ENCODE data around the gene SPATA1.
"Not testable (repeated sequence)": the region's sequence is repeated elsewhere in the genome, so short reads cannot be mapped to it uniquely, and the experiment has no call there.

SPATA1 gene

DNA sequence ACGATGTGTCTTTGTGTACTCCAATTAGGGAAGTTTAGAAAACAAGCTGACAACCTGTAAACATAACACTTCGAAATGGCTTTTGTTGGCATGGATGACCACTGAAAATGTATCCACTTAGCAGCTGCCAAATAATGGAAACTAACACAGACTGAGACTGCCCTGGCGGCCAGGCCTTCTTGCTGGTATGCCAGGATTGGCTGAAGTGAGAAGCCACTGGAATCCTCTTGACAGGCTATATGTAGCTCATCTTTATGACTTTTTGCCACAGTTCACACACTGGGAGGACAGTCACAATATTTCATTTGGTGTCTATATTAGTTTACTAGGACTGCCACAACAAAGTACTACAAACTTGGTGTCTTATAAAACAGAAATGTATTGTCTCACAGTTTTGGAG, 80.9 kb downstream of the SPATA1 start:
- no peak for DNase-seq (ENCODE audit: low read depth in 3 of 3)

DNA sequence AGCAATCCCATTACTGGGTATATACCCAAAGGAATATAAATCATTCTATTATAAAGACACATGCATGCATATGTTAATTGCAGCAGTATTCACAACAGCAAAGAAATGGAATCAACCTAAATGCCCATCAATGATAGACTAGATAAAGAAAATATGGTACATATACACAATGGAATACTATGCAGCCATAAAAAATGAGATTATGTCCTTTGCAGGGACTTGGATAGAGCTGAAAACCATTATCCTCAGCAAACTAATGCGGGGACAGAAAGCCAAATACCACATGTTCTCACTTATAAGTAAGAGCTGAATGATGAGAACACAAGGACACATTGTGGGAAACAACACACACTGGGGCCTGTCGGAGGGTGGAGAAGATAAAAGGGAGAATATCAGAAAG, 88.8 kb downstream of the SPATA1 start:
- not testable (repeated sequence) for DNase-seq (ENCODE audit: low read depth in 3 of 3)

DNA sequence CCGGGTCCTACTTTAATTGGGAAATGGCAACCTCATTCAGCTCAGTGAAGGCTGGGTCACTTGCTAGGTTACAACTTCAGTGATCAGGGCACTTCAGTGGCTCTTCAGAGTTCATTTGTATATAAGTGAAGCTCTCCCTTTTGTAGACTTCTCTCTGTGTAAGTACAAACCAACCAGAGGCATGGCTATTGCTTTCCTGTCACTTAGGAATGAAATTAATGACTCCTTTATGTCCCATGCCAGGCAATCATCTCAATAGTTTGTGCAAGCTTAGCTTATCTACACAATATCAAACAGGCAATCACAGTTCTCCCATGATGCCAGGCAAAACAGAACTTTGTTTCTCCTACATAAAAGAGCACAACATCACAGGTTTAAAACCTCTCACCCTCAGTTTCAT, 90.8 kb downstream of the SPATA1 start:
- DNase-seq (ENCODE audit: low read depth in 3 of 3) = no peak

DNA sequence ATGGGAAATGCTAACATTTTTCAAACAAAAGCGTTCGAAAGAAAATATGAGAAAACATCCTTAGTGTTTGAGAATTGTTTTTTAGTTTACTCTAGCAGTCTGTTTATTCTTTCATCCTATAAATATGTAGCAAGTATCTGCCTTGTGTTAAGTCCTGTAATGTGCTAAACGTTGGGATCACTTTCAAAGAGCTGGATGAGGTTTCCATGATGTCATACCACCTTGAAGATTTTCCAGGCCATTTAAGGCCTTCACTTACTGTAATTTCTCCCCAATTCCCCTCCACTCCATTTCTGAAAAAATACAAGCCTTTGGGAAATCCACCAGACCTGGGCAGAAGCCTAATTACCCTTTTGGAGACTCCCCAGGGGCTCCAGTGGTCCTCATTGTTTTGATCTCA, 92.2 kb downstream of the SPATA1 start:
- no peak for DNase-seq (ENCODE audit: low read depth in 3 of 3)

DNA sequence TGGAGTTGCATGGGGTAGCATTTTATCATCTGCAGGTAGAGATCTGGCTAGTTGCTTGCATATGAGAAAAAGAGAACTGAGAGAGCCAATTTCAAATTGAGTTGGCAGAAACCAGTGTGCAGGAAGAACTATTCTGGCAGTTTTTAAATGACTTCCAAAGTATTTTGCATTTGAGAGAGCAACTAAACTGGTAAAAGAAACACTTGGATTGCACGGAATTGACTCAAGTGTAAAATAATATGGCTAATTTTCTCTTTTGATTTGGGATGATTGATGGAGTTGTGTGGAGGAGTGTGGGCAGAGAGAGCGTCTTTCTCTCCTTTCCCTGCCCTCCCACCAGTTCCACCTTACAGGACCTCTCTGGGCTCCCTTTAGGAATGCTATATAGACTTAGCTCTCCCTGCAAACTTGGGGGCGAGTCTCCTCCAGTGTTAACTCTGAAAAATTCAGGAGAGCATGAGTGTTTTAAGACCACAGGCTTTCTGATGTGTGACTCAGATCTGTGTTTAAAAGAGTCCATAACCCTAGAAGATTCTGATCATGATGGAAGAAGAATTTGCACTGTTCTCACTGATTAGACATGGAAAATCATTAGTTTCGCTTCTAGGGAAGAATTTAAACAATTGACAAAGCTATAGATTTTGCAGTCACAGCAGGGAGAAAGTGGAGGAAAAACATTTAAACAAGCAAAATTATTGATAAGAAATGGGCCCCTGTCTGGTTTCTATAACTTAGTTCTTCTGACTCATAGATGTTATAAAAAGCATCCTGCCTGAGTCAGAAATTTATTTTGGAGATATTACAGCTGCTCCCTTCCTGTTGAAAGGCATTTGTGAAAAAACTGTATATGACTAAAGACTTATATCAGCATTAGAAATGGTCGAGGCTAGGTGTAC, 92.9 kb downstream of the SPATA1 start:
- no peak for DNase-seq (ENCODE audit: low read depth in 3 of 3)

DNA sequence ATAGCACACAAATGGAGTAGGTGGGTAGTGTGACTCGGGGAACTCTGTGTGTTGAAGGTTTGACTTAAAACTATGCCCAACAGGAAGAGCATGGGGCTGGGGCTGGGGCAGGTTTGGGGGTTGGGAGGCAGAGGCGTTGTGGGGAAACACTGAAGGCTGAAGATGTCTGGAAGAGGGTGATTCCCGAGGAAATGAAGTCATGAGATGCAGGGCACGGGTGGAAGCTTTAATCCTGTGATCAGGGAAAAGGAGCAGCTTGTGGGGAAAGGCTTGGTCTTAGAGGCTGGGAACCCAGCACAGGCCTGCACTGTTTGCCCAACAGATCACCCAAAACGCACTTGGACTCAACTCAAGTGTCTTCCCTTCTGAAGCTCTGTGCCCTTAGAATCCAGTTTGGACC, 94.6 kb downstream of the SPATA1 start:
- no peak for DNase-seq (ENCODE audit: low read depth in 3 of 3)

DNA sequence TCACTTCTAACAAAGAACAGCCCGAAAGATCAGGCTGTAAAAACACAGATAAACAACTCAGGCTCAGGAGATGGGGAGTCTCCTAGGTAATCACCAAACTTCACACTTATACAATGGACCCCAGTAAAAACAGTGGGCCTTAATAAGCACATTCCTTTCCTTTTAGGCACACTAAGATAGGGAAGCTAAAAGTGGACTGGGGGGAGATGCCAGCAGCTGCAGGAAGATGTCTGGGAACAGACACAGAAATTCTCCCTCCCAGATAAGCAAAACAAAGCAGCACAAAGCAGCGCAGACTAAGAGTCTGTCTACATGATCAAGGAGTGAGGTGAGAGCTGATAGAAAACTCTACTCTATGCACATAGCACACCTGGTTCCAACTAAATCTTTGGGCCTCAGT, 97.0 kb downstream of the SPATA1 start:
- DNase-seq (ENCODE audit: low read depth in 3 of 3) = no peak

DNA sequence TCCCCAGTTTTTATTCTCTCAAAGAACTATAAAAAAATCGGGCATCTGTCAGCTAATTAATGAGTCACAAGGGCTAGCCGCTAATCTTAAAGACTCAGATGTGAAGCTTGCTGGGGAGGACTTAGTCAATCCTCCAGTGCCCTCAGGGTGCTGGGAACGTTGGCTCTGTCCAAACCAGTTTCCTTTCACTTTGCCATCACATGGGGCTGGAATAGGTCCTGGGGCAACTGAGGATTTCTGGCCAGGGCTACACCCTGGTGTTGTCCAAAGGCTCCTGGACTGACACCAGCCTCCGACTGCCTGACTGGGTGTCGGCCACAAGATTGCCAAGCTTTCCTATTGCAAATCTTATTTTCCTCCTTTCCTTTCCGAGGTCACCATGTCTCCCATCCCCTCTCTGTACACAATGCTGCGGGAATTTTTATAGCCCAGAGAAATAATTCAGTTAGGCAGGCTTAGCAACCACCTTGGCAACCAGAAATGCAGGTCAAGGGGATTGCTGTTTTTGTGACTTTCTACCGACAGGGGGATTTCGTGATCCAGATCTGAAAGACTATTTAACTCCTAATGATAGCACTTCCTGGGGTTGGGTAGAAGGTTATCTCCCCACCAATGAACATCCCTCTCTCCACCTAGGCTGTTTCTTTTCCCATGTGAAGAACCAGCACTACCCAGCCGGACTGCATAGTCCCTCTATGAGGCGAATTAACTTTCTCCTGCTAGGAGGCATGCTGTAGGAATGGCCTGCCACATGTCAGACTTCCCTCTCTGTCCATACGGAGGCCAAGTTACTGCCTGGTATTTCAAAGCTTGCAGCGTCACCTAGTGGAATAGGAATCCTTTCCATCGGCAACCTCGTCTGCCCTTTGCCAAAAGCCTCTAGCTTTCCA, 98.0 kb downstream of the SPATA1 start:
- DNase-seq (ENCODE audit: low read depth in 3 of 3) = no peak

DNA sequence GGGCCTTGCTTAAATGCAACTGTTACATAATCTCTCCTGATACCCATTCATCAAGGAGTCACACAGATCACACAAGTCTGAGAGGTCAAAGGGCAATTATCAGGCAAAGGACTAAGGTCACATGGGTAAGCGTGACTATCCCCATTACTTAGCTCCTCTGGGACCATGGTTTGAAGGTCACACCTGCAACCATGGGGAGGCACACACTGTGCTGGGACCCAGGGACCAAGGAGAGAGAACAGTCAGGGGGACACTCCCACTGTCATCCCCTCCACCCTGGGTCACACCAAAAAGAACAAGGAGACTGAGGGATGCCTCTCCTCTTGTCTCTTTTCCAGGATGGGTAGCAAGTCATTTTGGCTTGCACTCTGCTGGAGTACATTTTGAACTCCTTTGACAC, 99.0 kb downstream of the SPATA1 start:
- no peak for DNase-seq (ENCODE audit: low read depth in 3 of 3)

DNA sequence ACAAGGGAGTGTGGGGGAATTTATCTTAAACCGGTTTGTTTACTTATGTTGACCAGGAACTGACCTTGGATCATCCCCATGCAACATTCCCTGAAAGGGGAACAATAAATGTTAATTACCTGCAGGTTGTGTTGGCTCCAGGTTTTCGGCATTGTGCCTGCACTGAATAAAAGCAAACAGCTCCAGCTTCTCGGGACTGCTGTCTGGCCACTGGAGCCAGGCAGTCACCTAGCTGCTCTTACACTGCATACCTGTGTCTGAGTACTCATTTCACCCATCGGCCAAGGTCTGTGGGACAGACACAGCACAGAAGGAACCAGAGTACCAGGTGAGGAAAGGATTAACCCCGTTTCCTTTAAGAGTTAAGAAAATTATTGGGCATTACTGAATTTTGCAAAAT, 100.8 kb downstream of the SPATA1 start:
- no peak for DNase-seq (ENCODE audit: low read depth in 3 of 3)

DNA sequence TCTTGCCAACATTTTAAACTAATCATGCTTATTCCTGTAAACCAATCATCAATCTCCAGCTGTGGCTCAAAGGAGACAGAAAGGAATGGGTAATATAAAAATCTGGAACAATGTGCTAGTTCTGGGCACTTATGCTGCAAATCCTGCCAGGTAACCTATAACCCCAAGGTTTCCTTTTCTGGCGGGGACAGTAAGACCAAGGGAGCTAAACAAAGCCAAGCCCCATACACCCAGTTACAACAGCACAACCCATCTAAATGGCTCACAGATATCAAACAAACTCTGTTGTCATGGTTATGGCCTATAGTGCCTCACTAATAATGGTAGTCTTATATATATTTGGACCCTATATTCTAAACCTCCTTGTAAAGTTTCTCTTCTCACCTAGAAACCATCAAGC, 104.9 kb downstream of the SPATA1 start:
- no peak for DNase-seq (ENCODE audit: low read depth in 3 of 3)

DNA sequence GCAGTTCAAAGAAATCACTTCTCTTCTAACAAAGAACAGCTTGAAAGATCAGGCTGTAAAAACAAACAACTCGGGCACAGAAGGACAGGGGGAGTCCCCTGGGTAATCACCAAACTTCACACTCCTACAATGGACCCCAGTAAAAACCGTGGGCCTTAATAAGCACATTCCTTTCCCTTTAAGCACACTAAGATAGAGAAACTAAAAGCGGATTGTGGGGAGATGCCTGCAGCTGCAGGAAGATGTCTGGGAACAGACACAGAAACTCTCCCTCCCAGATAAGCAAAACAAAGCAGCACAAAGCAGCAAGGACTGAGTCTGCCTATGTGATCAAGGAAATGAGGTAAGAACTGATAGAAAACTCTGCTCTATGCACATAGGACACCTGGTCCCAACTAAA, 105.6 kb downstream of the SPATA1 start:
- no peak for DNase-seq (ENCODE audit: low read depth in 3 of 3)

DNA sequence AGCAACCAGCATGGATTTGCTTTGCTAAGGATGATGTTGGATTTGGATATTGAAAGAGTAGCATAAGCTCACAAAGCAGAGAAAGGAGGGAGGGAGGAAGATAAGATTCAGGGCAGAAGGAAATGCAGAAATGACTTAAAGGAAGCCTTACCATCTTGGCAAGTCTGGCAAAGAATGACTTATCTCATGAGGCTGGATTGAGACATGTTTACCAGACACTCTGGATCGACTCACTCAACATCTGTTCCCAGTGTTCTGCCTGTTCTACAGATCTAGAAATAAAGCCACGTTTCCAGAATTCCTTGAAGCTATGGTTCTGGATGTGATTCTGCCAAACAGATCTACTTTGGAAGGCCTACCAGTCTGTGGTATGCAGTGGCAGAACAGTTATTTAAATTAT, 106.8 kb downstream of the SPATA1 start:
- no peak for DNase-seq (ENCODE audit: low read depth in 3 of 3)

DNA sequence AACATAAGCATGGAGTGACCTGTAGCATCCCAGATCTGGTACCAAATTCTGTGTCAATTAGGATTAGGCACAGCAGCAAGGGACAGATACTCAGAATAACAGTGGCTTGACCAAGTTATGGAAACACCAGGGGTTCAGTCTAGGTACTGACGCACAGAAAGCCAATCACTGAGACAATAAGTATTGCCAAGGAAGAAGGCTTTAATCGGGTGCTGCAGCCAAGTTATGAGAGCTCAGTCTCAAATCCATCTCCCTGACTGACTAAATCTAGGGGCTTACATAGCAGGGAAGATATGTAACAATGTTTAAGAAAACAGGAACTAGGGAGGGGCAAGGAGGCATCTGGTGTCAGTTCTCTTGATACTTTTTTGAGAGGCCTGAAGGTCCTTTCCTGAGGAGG, 107.7 kb downstream of the SPATA1 start:
- DNase-seq (ENCODE audit: low read depth in 3 of 3) = no peak

DNA sequence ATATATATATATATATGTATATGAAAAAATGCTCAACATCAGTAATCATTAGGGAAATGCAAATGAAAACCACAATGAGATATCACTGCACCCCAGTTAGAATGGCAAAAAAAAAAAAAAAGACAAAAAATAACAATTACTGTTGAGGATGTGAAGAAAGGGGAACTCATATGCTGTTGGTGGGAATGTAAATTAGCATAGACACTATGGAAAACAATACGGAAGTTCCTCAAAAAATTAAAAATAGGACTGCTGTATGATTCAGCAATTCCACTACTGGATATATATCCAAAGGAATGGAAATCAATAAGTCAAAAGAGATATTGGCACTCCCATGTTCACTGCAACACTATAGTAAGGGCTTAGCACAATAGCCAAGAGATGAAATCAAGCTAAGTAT, 109.6 kb downstream of the SPATA1 start:
- DNase-seq (ENCODE audit: low read depth in 3 of 3) = no peak

Measured in stimulated activated CD4-positive, alpha-beta T cell treated with anti-CD3 and anti-CD28 coated beads, TNF-alpha, amount 100 ng/mL, for 4 hours (primary cell).